ENCODE results near the gene A1CF. TPM values are rescaled to one million over a fixed set of nuclear protein-coding genes. Genes with fewer than 3 reads are reported as not detected.
"Not testable (repeated sequence)": the region's sequence is repeated elsewhere in the genome, so short reads cannot be mapped to it uniquely, and the experiment has no call there.

The A1CF gene
- total RNA-seq, 2 donors from 2014 or later = not detected

DNA sequence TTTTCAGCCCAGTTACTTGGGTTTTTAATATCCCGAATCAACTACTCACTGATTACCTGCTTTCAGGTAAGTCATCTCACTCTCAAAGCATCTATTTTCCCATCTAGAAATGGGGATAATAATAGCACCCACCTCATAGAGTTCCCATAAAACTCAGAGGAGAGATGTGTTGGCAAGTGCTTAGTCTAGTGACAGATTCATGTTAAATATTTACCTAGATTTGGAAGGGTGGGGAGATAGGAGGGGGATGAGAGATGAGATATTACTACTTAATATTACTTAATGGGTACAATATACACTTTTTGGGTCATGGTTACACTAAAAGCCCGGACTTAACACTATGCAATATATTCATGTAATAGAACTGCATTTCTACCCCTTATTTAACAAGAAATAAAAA lies 7.0 kb upstream of the A1CF start:
- H3K27me3 Mint-ChIP-seq = peaks cover 17 to 30% of the 10 kb centered on the region in 2 donors
- H3K9me3 Mint-ChIP-seq = no peaks in the 10 kb centered on the region
- DNase-seq (ENCODE audit: low spot score) (no peak), ATAC-seq (no peak)
- H3K4me1 Mint-ChIP-seq (ENCODE audit: low read depth in 2 of 2) = no peaks in the 10 kb centered on the region
- no peaks in the 10 kb centered on the region for H3K36me3 Mint-ChIP-seq
- H3K4me3 Mint-ChIP-seq = no peak overlapping the region
- H3K27ac Mint-ChIP-seq = no peak overlapping the region

DNA sequence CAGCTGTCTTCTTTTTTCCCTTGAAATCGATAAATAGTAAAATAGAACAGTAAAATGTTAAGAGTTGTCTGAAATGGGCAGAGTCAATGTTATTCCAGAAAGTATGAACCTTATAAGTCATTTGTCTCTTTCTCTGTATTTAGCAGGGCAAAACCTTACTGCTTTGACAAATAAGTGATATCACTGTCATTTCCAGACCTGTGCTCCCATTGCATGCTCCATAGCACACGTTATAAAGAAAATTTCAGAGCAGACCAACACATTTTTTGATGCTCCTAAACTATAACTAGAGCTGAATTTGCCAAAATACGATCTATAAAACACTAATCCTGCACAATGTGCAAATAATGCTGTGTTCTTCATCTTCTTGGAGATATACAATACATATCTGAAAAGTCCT lies 1.1 kb downstream of the A1CF start:
- peaks cover 8 to 30% of the 10 kb centered on the region in 2 donors for H3K27me3 Mint-ChIP-seq
- ATAC-seq (no peak), DNase-seq (ENCODE audit: low spot score) (no peak)
- no peaks in the 10 kb centered on the region for H3K9me3 Mint-ChIP-seq
- no peaks in the 10 kb centered on the region for H3K4me1 Mint-ChIP-seq (ENCODE audit: low read depth in 2 of 2)
- H3K27ac Mint-ChIP-seq = no peak overlapping the region
- H3K36me3 Mint-ChIP-seq = no peaks in the 10 kb centered on the region
- H3K4me3 Mint-ChIP-seq = no peak overlapping the region

DNA sequence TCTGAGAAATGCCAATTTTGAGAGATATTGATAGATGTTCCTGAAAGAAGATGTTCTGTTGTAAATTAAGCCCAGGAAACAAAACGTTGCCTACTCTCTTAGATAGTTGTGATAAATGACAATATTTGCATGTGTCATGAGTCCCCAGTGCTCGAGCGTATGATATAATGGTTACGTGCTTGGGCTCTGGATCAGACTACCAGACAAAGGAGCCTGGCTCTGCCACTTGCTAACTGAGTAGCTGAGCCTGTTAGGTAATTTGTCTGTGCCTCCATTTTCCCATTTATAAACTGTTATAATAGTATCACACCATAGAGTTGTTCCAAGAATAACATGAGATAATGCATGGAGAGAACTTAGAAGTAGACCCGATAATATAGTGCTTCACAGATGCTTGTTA lies 1.8 kb downstream of the A1CF start:
- no peak overlapping the region for H3K27ac Mint-ChIP-seq
- no peaks in the 10 kb centered on the region for H3K9me3 Mint-ChIP-seq
- H3K4me1 Mint-ChIP-seq (ENCODE audit: low read depth in 2 of 2) = no peaks in the 10 kb centered on the region
- H3K36me3 Mint-ChIP-seq = no peaks in the 10 kb centered on the region
- no peak for ATAC-seq
- peaks cover 6 to 26% of the 10 kb centered on the region in 2 donors for H3K27me3 Mint-ChIP-seq
- no peak overlapping the region for H3K4me3 Mint-ChIP-seq
- DNase-seq (ENCODE audit: low spot score) = no peak

DNA sequence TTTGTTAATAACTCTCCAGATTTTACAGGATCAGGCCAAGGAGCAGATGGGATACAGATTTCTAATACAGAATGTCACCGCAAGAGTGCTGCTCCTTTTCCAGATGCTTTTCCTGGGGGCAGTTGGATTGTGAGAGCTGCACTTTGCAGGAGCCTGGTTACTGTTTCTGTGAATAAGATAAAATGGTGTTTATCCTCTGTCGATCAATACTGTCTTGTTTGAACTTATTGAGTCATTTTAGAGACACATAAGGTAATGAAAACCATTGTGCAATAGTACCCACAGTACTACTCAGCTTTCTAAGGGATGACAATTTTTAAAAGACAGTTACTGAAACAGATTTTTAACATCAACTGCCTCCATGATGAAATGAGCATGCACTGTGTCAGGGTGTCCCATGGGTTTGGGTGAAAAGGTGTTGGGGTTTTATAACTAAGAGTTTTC lies 2.9 kb downstream of the A1CF start:
- DNase-seq (ENCODE audit: low spot score) = no peak
- H3K9me3 Mint-ChIP-seq = no peaks in the 10 kb centered on the region
- H3K27me3 Mint-ChIP-seq = peaks cover 6 to 26% of the 10 kb centered on the region in 2 donors
- H3K27ac Mint-ChIP-seq = no peak overlapping the region
- no peaks in the 10 kb centered on the region for H3K36me3 Mint-ChIP-seq
- no peak overlapping the region for H3K4me3 Mint-ChIP-seq
- ATAC-seq = no peak
- no peaks in the 10 kb centered on the region for H3K4me1 Mint-ChIP-seq (ENCODE audit: low read depth in 2 of 2)

DNA sequence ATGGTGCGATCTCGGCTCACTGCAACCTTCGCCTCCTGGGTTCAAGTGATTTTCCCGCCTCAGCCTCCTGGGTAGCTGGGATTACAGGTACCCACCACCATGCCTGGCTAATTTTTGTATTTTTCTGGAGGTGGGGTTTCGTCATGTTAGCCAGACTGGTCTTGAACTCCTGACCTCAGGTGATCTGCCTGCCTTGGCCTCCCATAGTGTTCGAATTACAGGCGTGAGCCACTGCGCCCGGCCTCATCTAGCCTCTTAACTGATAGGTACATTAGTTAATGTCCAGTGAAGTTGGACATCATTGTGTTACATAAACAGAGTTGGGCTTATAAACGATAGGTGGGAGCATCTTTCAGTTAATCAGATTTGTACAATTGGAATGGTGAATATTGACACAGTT lies 4.4 kb downstream of the A1CF start:
- not testable (repeated sequence) for H3K9me3 Mint-ChIP-seq; H3K4me3 Mint-ChIP-seq; H3K36me3 Mint-ChIP-seq; H3K27ac Mint-ChIP-seq; DNase-seq (ENCODE audit: low spot score); H3K4me1 Mint-ChIP-seq (ENCODE audit: low read depth in 2 of 2); ATAC-seq
- H3K27me3 Mint-ChIP-seq = peaks cover 4 to 19% of the 10 kb centered on the region in 2 donors

DNA sequence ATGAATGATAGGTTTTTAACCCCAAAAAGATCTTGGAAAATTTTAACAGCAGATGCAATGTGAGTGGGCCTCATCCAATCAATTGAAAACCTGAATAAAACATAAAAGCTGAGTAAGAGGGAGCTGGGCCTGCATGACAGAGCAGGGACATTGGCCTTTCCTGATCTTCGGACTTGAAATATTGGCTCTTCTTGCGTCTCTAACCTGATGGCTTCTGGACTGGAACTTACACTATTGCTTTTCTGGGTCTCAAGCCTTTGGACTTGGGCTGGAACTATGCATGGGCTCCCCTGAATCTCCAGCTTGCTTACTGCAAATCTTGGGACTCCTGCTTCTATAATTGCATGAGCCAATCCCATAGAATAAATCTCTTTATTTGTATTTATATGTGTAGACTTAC lies 9.0 kb downstream of the A1CF start:
- H3K27ac Mint-ChIP-seq = no peak overlapping the region

DNA sequence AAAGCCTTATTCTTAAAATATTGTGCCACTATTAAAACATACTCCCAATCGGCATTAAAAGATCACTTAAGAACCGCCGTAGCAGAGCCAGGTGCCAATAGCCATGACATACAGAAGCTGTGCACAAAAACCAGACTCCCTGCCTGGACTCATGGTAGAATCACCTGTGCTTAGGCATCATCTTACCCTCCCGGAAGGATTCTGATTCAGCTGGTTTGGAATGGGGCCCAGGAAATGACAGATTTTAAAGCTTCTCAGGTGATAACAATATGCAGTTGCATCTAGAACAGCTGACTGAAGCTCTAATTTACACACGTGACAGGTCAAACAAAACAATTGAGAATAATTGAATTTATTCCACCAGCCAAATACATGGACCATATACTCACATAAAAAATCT lies 10.7 kb downstream of the A1CF start:
- H3K4me3 Mint-ChIP-seq = no peak overlapping the region
- no peaks in the 10 kb centered on the region for H3K4me1 Mint-ChIP-seq (ENCODE audit: low read depth in 2 of 2)
- DNase-seq (ENCODE audit: low spot score) (no peak), ATAC-seq (no peak)
- H3K27ac Mint-ChIP-seq = no peak overlapping the region
- H3K9me3 Mint-ChIP-seq = no peaks in the 10 kb centered on the region
- H3K27me3 Mint-ChIP-seq = peaks cover 5 to 28% of the 10 kb centered on the region in 2 donors
- no peaks in the 10 kb centered on the region for H3K36me3 Mint-ChIP-seq

More for the DNA sequence above, 9.0 kb downstream of the A1CF start:
- no peak for ATAC-seq
- no peak overlapping the region for H3K4me3 Mint-ChIP-seq
- H3K27me3 Mint-ChIP-seq = peaks cover 4 to 23% of the 10 kb centered on the region in 2 donors
- no peaks in the 10 kb centered on the region for H3K9me3 Mint-ChIP-seq
- no peaks in the 10 kb centered on the region for H3K4me1 Mint-ChIP-seq (ENCODE audit: low read depth in 2 of 2)
- DNase-seq (ENCODE audit: low spot score) = no peak
- H3K36me3 Mint-ChIP-seq = no peaks in the 10 kb centered on the region

DNA sequence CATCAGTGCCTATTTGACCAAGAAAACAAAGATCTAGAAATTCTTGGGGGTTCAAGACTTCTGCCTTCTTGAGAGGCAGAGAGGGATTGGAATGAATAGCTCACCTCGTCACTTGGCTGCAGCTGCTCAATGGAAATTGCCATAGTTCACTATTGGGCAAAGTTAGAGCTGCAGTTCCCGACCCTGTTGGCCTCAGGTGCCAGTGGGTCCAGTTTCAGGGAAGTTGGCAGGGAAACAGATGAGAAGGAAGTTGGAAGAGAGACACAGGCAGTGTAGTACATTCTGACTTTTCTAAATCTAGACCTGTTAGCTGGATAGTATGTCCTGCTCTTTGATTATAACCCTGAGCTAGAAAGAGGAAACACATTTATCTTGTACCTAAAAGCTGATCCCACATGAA lies 19.1 kb downstream of the A1CF start:
- no peak overlapping the region for H3K27ac Mint-ChIP-seq
- no peaks in the 10 kb centered on the region for H3K36me3 Mint-ChIP-seq
- no peak for DNase-seq (ENCODE audit: low spot score)
- no peaks in the 10 kb centered on the region for H3K4me1 Mint-ChIP-seq (ENCODE audit: low read depth in 2 of 2)
- no peak overlapping the region for H3K4me3 Mint-ChIP-seq
- H3K9me3 Mint-ChIP-seq = no peaks in the 10 kb centered on the region
- H3K27me3 Mint-ChIP-seq = peaks cover 17 to 45% of the 10 kb centered on the region in 2 donors
- ATAC-seq = no peak

DNA sequence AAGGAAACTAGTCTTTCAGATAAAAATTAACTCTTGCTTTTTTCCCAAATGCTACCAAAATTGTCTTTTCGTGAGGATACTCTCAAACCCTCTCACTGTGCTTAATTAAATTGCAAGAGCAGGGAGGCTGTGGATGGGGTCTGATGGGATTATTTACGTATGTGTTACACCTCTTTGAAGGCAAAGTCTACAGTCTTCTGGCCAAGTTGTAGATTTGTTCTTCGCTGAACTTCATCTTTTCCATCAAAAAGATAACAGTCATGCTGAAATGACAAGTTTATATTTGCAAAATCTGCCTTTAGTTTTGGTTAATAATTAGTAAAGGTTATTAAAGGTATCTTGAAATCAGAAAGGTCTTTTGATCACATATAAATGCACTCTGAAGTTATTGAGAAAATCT lies 22.7 kb downstream of the A1CF start:
- Mint-ChIP-seq H3K27me3 (peaks cover 18 to 31% of the 10 kb centered on the region in 2 donors), H3K4me1 (ENCODE audit: low read depth in 2 of 2) (no peaks in the 10 kb centered on the region), H3K36me3 (no peaks in the 10 kb centered on the region), H3K9me3 (no peaks in the 10 kb centered on the region), H3K27ac (no peak overlapping the region), H3K4me3 (no peak overlapping the region)
- ATAC-seq (no peak), DNase-seq (ENCODE audit: low spot score) (no peak)

DNA sequence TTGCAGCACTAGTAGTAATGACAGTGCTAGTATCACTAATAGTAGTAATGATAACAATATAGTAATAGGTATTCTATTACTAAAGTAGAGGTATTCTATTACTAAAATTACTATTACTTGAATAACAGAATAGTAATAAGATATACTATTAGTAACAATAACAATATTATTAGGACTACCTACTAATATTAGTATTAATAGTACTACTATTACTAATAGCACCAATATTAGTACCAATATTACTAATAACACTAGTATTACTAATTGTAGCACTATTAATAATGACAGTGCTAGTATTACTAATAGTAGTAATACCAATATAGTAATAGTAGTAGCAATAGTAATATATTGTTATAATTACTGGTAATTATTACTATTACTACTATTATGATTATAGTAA lies 24.1 kb downstream of the A1CF start:
- Mint-ChIP-seq H3K4me1 (ENCODE audit: low read depth in 2 of 2) (no peaks in the 10 kb centered on the region), H3K9me3 (no peaks in the 10 kb centered on the region), H3K36me3 (no peaks in the 10 kb centered on the region), H3K4me3 (no peak overlapping the region), H3K27me3 (peaks cover 12 to 17% of the 10 kb centered on the region in 2 donors), H3K27ac (no peak overlapping the region)
- ATAC-seq (no peak), DNase-seq (ENCODE audit: low spot score) (no peak)

DNA sequence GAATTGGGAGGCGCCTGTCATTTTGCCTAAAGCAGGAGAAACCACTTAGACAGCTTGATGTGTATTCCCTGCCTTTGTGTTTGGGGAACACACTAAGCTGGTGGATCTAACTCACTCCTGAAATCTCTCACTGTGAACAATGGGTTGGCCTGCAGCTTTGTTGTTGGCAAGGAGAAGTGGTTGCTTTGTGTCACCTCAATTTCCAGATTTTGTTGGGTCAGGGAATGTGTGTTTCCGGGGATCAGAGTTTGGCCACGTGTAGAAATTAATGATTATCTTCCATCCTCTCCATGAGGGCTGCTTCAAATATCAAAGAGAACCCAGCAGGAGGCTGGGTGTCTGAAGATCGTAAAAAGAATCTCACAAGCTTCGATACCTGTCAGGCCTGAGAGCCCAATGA lies 27.8 kb downstream of the A1CF start:
- H3K4me3 Mint-ChIP-seq = no peak overlapping the region
- H3K9me3 Mint-ChIP-seq = no peaks in the 10 kb centered on the region
- H3K36me3 Mint-ChIP-seq = no peaks in the 10 kb centered on the region
- no peak for ATAC-seq
- no peaks in the 10 kb centered on the region for H3K4me1 Mint-ChIP-seq (ENCODE audit: low read depth in 2 of 2)
- peaks cover 7 to 11% of the 10 kb centered on the region in 2 donors for H3K27me3 Mint-ChIP-seq
- DNase-seq (ENCODE audit: low spot score) = no peak
- no peak overlapping the region for H3K27ac Mint-ChIP-seq

DNA sequence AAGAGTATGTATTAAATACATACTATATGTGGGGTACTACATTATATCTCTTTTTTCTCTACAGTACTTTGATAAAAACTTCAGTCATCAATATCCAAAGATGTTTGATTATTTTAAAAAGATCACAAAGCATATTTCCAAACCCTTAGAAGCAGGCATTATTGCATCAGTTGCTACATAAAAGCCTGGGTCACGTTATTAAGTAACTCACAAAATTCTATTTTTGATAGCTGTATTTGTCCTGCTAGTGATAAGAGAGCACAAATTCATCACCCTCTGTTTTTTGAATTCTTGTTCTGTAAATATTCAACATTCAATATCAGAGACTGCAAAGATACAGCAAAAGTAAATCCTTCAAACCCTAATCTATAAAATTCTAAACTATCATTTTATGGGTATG lies 30.0 kb downstream of the A1CF start:
- H3K27ac Mint-ChIP-seq = no peak overlapping the region
- ATAC-seq (no peak), DNase-seq (ENCODE audit: low spot score) (no peak)
- H3K36me3 Mint-ChIP-seq = no peaks in the 10 kb centered on the region
- no peaks in the 10 kb centered on the region for H3K9me3 Mint-ChIP-seq
- no peaks in the 10 kb centered on the region for H3K4me1 Mint-ChIP-seq (ENCODE audit: low read depth in 2 of 2)
- no peak overlapping the region for H3K4me3 Mint-ChIP-seq
- peaks cover 7 to 14% of the 10 kb centered on the region in 2 donors for H3K27me3 Mint-ChIP-seq

DNA sequence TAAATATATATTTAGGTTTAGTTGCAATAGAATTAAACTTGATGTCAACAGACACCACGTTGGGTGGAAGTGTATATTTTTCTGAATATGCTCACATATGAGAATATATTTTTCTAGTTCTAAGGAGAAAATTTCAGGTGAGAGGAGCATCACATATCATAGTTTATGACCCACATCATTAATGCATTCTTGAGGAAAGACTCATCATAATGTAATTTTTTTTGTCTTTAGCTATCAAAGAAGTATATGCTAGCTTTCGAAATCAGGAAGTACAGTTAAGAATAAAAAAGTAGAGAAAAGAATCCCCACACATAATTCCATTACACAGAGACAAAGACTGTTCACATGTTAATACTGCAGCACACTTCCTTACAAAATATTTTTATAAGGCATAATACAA lies 30.4 kb downstream of the A1CF start:
- Mint-ChIP-seq H3K4me1 (ENCODE audit: low read depth in 2 of 2) (no peaks in the 10 kb centered on the region), H3K36me3 (no peaks in the 10 kb centered on the region), H3K9me3 (no peaks in the 10 kb centered on the region), H3K27ac (no peak overlapping the region), H3K4me3 (no peak overlapping the region), H3K27me3 (peaks cover 7 to 14% of the 10 kb centered on the region in 2 donors)
- DNase-seq (ENCODE audit: low spot score) (no peak), ATAC-seq (no peak)

DNA sequence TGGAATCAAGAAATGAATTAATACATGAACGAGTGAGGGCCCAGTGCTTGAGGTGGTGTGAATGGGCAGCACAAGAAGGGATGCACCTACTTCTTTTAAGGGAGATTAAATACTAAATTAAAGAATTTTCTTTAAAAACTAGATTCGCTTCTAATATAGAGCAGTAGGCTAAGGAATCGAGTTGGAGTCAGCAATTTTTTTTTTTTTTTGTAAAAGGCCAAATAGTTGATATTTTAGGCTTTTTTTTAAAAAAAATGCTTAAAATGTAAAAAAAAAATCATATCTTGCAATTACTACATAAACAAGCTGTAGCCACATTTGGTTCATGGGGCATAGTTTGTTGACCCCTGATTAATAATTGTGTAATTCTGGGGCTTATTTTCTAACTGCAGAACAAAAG lies 31.9 kb downstream of the A1CF start:
- H3K9me3 Mint-ChIP-seq = no peaks in the 10 kb centered on the region
- no peak for ATAC-seq
- H3K4me3 Mint-ChIP-seq = no peak overlapping the region
- DNase-seq (ENCODE audit: low spot score) = no peak
- H3K27me3 Mint-ChIP-seq = peaks cover 9 to 16% of the 10 kb centered on the region in 2 donors
- no peaks in the 10 kb centered on the region for H3K4me1 Mint-ChIP-seq (ENCODE audit: low read depth in 2 of 2)
- no peaks in the 10 kb centered on the region for H3K36me3 Mint-ChIP-seq
- H3K27ac Mint-ChIP-seq = no peak overlapping the region

DNA sequence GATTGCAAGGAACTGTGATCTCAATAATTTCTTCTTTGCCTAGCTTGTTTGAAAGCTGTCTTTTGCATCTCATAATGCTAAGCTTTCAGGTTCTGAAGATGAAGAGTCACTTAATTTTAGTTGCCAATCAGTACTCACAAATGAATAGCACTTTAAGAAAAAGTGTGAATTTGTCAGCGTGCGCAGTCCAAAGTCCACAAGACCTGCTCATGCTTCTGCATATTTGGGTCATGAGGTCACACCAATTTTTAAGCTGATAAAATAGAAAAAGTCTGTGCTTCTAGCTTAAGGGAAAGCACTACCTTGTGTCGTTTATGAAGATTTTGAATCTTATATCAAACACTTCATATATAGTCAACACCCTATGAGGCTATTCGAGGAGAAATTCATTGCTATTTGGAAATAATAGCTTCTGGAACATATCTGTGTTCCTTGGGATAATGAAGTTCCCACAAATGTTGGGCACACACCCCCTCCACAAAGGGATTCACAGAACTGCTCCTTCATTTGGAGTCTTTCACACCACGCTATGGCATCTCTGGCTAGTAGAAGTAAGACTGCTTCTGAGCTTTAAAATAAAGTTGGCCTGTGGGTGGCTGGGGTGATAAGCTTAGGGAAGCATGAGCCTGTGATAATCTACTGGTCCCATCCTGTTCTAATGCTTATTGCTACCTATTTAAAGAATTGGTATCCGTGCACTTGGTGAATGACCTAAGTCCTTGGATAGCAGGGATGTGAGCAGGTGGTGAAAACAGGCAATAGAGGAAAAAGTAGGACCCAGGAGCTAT lies 33.3 kb downstream of the A1CF start:
- Mint-ChIP-seq H3K4me1 (ENCODE audit: low read depth in 2 of 2) (no peaks in the 10 kb centered on the region), H3K27me3 (peaks cover 8 to 30% of the 10 kb centered on the region in 2 donors), H3K4me3 (no peak overlapping the region), H3K27ac (no peak overlapping the region), H3K36me3 (no peaks in the 10 kb centered on the region), H3K9me3 (no peaks in the 10 kb centered on the region)
- ATAC-seq (no peak), DNase-seq (ENCODE audit: low spot score) (no peak)

Measured in natural killer cell treated with Interleukin-12 subunit alpha and Interleukin-12 subunit beta and Interleukin-15 and Interleukin-18, amount 100 ng/mL, for 72 hours (primary cell).